OCI-LY7 (cell line): ENCODE measurements around the gene LAMC1. TPM values are rescaled to one million over a fixed set of nuclear protein-coding genes. Genes with fewer than 3 reads are reported as not detected.

Experiments
- BruUV-seq: library from RNA; stranded (reverse); fragments of 400-500 nt; replicated peaks from 2 replicates; lab custom pipeline; 2021; lab: Mats Ljungman, UMichigan
- CTCF ChIA-PET: fragments of 300-600 bp; sonication (Branson Sonifier 250); formaldehyde crosslinking; loops from one replicate; lab custom pipeline; 2022; ENCODE audit warnings: antibody characterized with exemption; ENCODE audit not compliant: unreplicated experiment; lab: Charles Lee
- POLR2A ChIA-PET: fragments of 300-600 bp; sonication (Branson Sonifier 250); formaldehyde crosslinking; loops from one replicate; lab custom pipeline; 2022; ENCODE audit warnings: antibody characterized with exemption; lab: Charles Lee
- DNase-seq: peaks from one replicate; pipeline ENCODE4 v3.0.0-alpha.2; 2015; ENCODE audit warnings: low spot score
- H2AFZ ChIP-seq: fragments of 200-600 bp; sonication (generic), shearing (Covaris generic); 2 replicates; pipeline ENCODE4 v1.6.1; 2014; ENCODE audit warnings: mild to moderate bottlenecking, antibody characterized with exemption, low read length, moderate library complexity
- H3K27ac ChIP-seq: fragments of 200-600 bp; sonication (generic); 2 replicates; pipeline ENCODE4 v1.5.1; 2014; ENCODE audit warnings: mixed run types, low read depth, mild to moderate bottlenecking, moderate library complexity, low read length, inconsistent platforms; ENCODE audit not compliant: poor library complexity, severe bottlenecking
- H3K36me3 ChIP-seq: fragments of 200-600 bp; sonication (generic); 2 replicates; pipeline ENCODE4 v1.6.1; 2014; ENCODE audit warnings: mild to moderate bottlenecking, antibody characterized with exemption, low read length, moderate library complexity, mixed read lengths; ENCODE audit not compliant: insufficient read depth
- H3K4me1 ChIP-seq: fragments of 200-600 bp; sonication (generic); 2 replicates; pipeline ENCODE4 v1.5.1; 2014; ENCODE audit warnings: mild to moderate bottlenecking, low read length; ENCODE audit not compliant: insufficient read depth, poor library complexity, severe bottlenecking
- H3K4me2 ChIP-seq: fragments of 200-600 bp; sonication (generic); 2 replicates; pipeline ENCODE4 v1.6.1; 2014; ENCODE audit warnings: mild to moderate bottlenecking, low read length
- H3K4me3 ChIP-seq: fragments of 200-600 bp; sonication (generic); 2 replicates; pipeline ENCODE4 v1.5.1; 2014; ENCODE audit warnings: mild to moderate bottlenecking, low read depth, low read length; ENCODE audit not compliant: poor library complexity, severe bottlenecking
- H3K79me2 ChIP-seq: fragments of 200-600 bp; sonication (generic); 2 replicates; pipeline ENCODE4 v1.6.1; 2016; ENCODE audit warnings: low read depth, mild to moderate bottlenecking, low read length, moderate library complexity, mixed read lengths; ENCODE audit not compliant: insufficient read depth
- H3K9me2 ChIP-seq: fragments of 200-600 bp; sonication (generic); 2 replicates; pipeline ENCODE4 v1.6.1; 2016; ENCODE audit warnings: mild to moderate bottlenecking, low read length, mixed read lengths; ENCODE audit not compliant: insufficient read depth
- H3K9me3 ChIP-seq: fragments of 200-600 bp; sonication (generic); 2 replicates; pipeline ENCODE4 v1.6.1; 2014; ENCODE audit warnings: mild to moderate bottlenecking, mixed run types, low read length, mixed read lengths
- H4K20me1 ChIP-seq: fragments of 200-600 bp; sonication (generic); 2 replicates; pipeline ENCODE4 v1.6.1; 2014; ENCODE audit warnings: mild to moderate bottlenecking, antibody characterized with exemption, low read length, moderate library complexity, mixed read lengths; ENCODE audit not compliant: insufficient read depth
- CTCF ChIP-seq: fragments of 200-600 bp; sonication (generic); conservative IDR thresholded peaks from 2 replicates; pipeline ENCODE4 v1.5.1; 2014; ENCODE audit warnings: mild to moderate bottlenecking, antibody characterized with exemption, low read length, moderate library complexity, mixed read lengths
- EZH2phosphoT487 ChIP-seq: fragments of 200-600 bp; sonication (generic); IDR thresholded peaks from 2 replicates; pipeline ENCODE4 v1.6.1; 2018; ENCODE audit warnings: low read depth, borderline replicate concordance, mild to moderate bottlenecking, mixed run types, antibody characterized with exemption, low read length, moderate library complexity, mixed read lengths
- intact Hi-C: fragments of 100-400 bp; cut with micrococcal nuclease; formaldehyde crosslinking; loops from one replicate; pipeline ENCODE4 v1.10.0; 2022; ENCODE audit not compliant: unreplicated experiment
- total RNA-seq, 2 experiments: library from RNA; depleted of rRNA in 1 of 2; stranded (reverse); fragments of >200 nt in 1 of 2; shearing (Covaris generic) in 1 of 2; gene quantifications; 2 replicates each; pipeline ENCODE4 v1.2.3, GENCODE V29; 2014 to 2022

LAMC1 gene
- total RNA-seq, 2 experiments from 2014 or later = 24.2 to 42.1 TPM

GRCh38 chr1:183034682-183035081, 11.5 kb downstream of the LAMC1 start:
- no peak overlapping the region for H3K4me3 ChIP-seq
- H3K9me2 ChIP-seq = no peaks in the 10 kb centered on the region
- no TSS peak for BruUV-seq
- H3K27ac ChIP-seq = no peak overlapping the region
- no peak overlapping the region for H3K4me2 ChIP-seq
- H3K4me1 ChIP-seq = peaks cover 39% of the 10 kb centered on the region
- H4K20me1 ChIP-seq = peaks cover 7% of the 10 kb centered on the region; the same call in 1 of the 2 replicates
- ChIA-PET CTCF (interaction anchor here (2.4 kb wide), 1 partner anchor 12 kb away, joined by 5 read pairs; no protein-coding TSS in a partner anchor), POLR2A (interaction anchor here (0.8 to 4.6 kb wide), 2 partner anchors 12 to 13 kb away, joined by 3 to 49 read pairs; no protein-coding TSS in a partner anchor)
- H3K36me3 ChIP-seq = peaks cover 14% of the 10 kb centered on the region
- DNase-seq = no peak
- no peaks in the 10 kb centered on the region for H3K9me3 ChIP-seq
- peaks cover 44% of the 10 kb centered on the region; the same call in 1 of the 2 replicates for H3K79me2 ChIP-seq
- intact Hi-C loops = no loop called here
- TF ChIP-seq CTCF (no peak), EZH2phosphoT487 (no peak)
- no peak overlapping the region for H2AFZ ChIP-seq

GRCh38 chr1:183038333-183038866, 15.2 kb downstream of the LAMC1 start:
- Histone ChIP-seq H3K36me3 (peaks cover 14% of the 10 kb centered on the region), H3K4me1 (peaks cover 23% of the 10 kb centered on the region), H3K79me2 (peaks cover 37% of the 10 kb centered on the region), H4K20me1 (no peaks in the 10 kb centered on the region), H3K9me3 (no peaks in the 10 kb centered on the region), H3K27ac (no peak overlapping the region), H2AFZ (no peak overlapping the region), H3K4me3 (no peak overlapping the region), H3K4me2 (no peak overlapping the region), H3K9me2 (no peaks in the 10 kb centered on the region)
- POLR2A ChIA-PET = interaction anchor here (0.6 to 3.0 kb wide), 6 partner anchors 9 to 241 kb away, joined by 3 to 23 read pairs (median 3); no protein-coding TSS in a partner anchor
- no TSS peak for BruUV-seq
- CTCF ChIA-PET = no interaction called here
- TF ChIP-seq EZH2phosphoT487 (no peak), CTCF (no peak)
- no peak for DNase-seq
- intact Hi-C loops = no loop called here

GRCh38 chr1:183038913-183039312, 15.7 kb downstream of the LAMC1 start:
- Histone ChIP-seq H2AFZ (no peak overlapping the region), H3K27ac (no peak overlapping the region), H3K4me1 (peaks cover 22% of the 10 kb centered on the region), H3K36me3 (peaks cover 12% of the 10 kb centered on the region), H4K20me1 (no peaks in the 10 kb centered on the region), H3K9me2 (no peaks in the 10 kb centered on the region), H3K9me3 (no peaks in the 10 kb centered on the region), H3K4me3 (no peak overlapping the region), H3K79me2 (peaks cover 42% of the 10 kb centered on the region), H3K4me2 (no peak overlapping the region)
- no peak for DNase-seq
- ChIA-PET CTCF (no interaction called here), POLR2A (interaction anchor here (0.6 to 3.0 kb wide), 5 partner anchors 9 to 241 kb away, joined by 3 to 23 read pairs (median 3); no protein-coding TSS in a partner anchor)
- intact Hi-C loops = no loop called here
- TF ChIP-seq CTCF (no peak), EZH2phosphoT487 (no peak)
- no TSS peak for BruUV-seq
